ENCODE results near the gene ZNF3.
A peak's percentile ranks its signal among the peaks of the same experiment; 100 is the strongest.

The ZNF3 gene

GRCh38 chr7:100088621-100089457 lies 7.3 kb upstream of the ZNF3 start, which contains the start of gene COPS6:
Gene COPS6 (plus strand): TSS chr7:100088969. CDS start chr7:100088991, 22 bp downstream.
- H3K4me3 ChIP-seq (ENCODE audit: low read depth, low read length) = peak within 1 kb of the TSS; percentile 87

GRCh38 chr7:100088095-100088620 lies 6.6 kb upstream of the ZNF3 start:
- peak overlapping the region; percentile 87 for H3K4me3 ChIP-seq (ENCODE audit: low read depth, low read length)

- no peak overlapping the region for H3K4me3 ChIP-seq (ENCODE audit: low read depth, low read length)
Measured at GRCh38 chr7:100087055-100087750, 5.7 kb upstream of the ZNF3 start.

GRCh38 chr7:100085515-100085914 lies 4.0 kb upstream of the ZNF3 start:
- H3K4me3 ChIP-seq (ENCODE audit: low read depth, low read length) = no peak overlapping the region

- H3K4me3 ChIP-seq (ENCODE audit: low read depth, low read length) = no peak overlapping the region
Measured at GRCh38 chr7:100082978-100083377, 1.5 kb upstream of the ZNF3 start.

GRCh38 chr7:100080907-100081534 lies 502 bp downstream of the ZNF3 start:
- peak overlapping the region; percentile 93 for H3K4me3 ChIP-seq (ENCODE audit: low read depth, low read length)

GRCh38 chr7:100079024-100079560 lies 2.4 kb downstream of the ZNF3 start:
- no peak overlapping the region for H3K4me3 ChIP-seq (ENCODE audit: low read depth, low read length)

- H3K4me3 ChIP-seq (ENCODE audit: low read depth, low read length) = no peak overlapping the region
Measured at GRCh38 chr7:100077205-100077604, 4.3 kb downstream of the ZNF3 start.

GRCh38 chr7:100075418-100075817 lies 6.1 kb downstream of the ZNF3 start:
- H3K4me3 ChIP-seq (ENCODE audit: low read depth, low read length) = no peak overlapping the region

- H3K4me3 ChIP-seq (ENCODE audit: low read depth, low read length) = no peak overlapping the region
Measured at GRCh38 chr7:100074841-100075240, 6.7 kb downstream of the ZNF3 start.

- H3K4me3 ChIP-seq (ENCODE audit: low read depth, low read length) = no peak overlapping the region
Measured at GRCh38 chr7:100072462-100072861, 9.1 kb downstream of the ZNF3 start.

GRCh38 chr7:100071018-100071723 lies 10.4 kb downstream of the ZNF3 start:
- no peak overlapping the region for H3K4me3 ChIP-seq (ENCODE audit: low read depth, low read length)

GRCh38 chr7:100069991-100070390 lies 11.5 kb downstream of the ZNF3 start:
- H3K4me3 ChIP-seq (ENCODE audit: low read depth, low read length) = no peak overlapping the region

GRCh38 chr7:100066953-100067352 lies 14.6 kb downstream of the ZNF3 start:
- H3K4me3 ChIP-seq (ENCODE audit: low read depth, low read length) = no peak overlapping the region

- H3K4me3 ChIP-seq (ENCODE audit: low read depth, low read length) = no peak overlapping the region
Measured at GRCh38 chr7:100065452-100066186, 15.9 kb downstream of the ZNF3 start.

- no peak overlapping the region for H3K4me3 ChIP-seq (ENCODE audit: low read depth, low read length)
Measured at GRCh38 chr7:100064162-100064561, 17.4 kb downstream of the ZNF3 start.

GRCh38 chr7:100063376-100063775 lies 18.1 kb downstream of the ZNF3 start:
- no peak overlapping the region for H3K4me3 ChIP-seq (ENCODE audit: low read depth, low read length)

- no peak overlapping the region for H3K4me3 ChIP-seq (ENCODE audit: low read depth, low read length)
Measured at GRCh38 chr7:100061518-100062193, 19.9 kb downstream of the ZNF3 start.

- H3K4me3 ChIP-seq (ENCODE audit: low read depth, low read length) = no peak overlapping the region
Measured at GRCh38 chr7:100059251-100059739, 22.2 kb downstream of the ZNF3 start.

Data from iPS-11a (cell line).